ENCODE data around the gene SH3BGR. TPM values are rescaled to one million over a fixed set of nuclear protein-coding genes. Genes with fewer than 3 reads are reported as not detected.

The SH3BGR gene
- total and polyA plus RNA-seq, 2 donors (not counting 1 experiment from before 2014, with no cell fraction given) = 1.8 to 6.8 TPM

GRCh38 chr21:39430457-39430856 lies 21.3 kb upstream of the SH3BGR start:
- Histone ChIP-seq H3K4me3 (replicated peaks in 1 of 4; ENCODE audit: control extremely low read depth in 1 of 4, insufficient read depth in 1 of 4, low read depth in 3 of 4, low read length in 4 of 4) (no peak overlapping the region), H3K4me1 (ENCODE audit: control insufficient read depth, extremely low read depth, insufficient read depth, low read length) (no peaks in the 10 kb centered on the region), H2AFZ (ENCODE audit: low read length) (no peak overlapping the region), H3K9ac (ENCODE audit: insufficient read depth, low read length) (no peak overlapping the region), H4K20me1 (ENCODE audit: control insufficient read depth, extremely low read depth, insufficient read depth, low read length) (no peaks in the 10 kb centered on the region), H3K9me3 (ENCODE audit: control insufficient read depth, insufficient read depth, low read depth, low read length) (no peaks in the 10 kb centered on the region), H3K27ac (ENCODE audit: insufficient read depth, low read length) (no peak overlapping the region), H3K79me2 (ENCODE audit: control insufficient read depth, insufficient read depth, low read length) (no peaks in the 10 kb centered on the region), H3K27me3 (ENCODE audit: control insufficient read depth, insufficient read depth, low read length) (no peaks in the 10 kb centered on the region), H3K4me2 (ENCODE audit: extremely low read depth, insufficient read depth, low read length) (no peak overlapping the region), H3K36me3 (ENCODE audit: control insufficient read depth, insufficient read depth, low read length) (no peaks in the 10 kb centered on the region)
- TF ChIP-seq EZH2 (IDR thresholded peaks at IDR 0.05; ENCODE audit: low read length, missing control alignments) (no peak), CTCF (conservative IDR thresholded peaks at IDR 0.05 in 1 of 2, IDR thresholded peaks at IDR 0.05 in 1 of 2; ENCODE audit: low read depth in 1 of 2, low read length in 2 of 2) (no peak)
- DNase-seq (ENCODE audit: low read depth in 2 of 2) = no peak

- no peak for DNase-seq (ENCODE audit: low read depth in 2 of 2)
- no peak overlapping the region for H3K9ac ChIP-seq (ENCODE audit: insufficient read depth, low read length)
- H3K4me2 ChIP-seq (ENCODE audit: extremely low read depth, insufficient read depth, low read length) = no peak overlapping the region
- no peaks in the 10 kb centered on the region for H3K27me3 ChIP-seq (ENCODE audit: control insufficient read depth, insufficient read depth, low read length)
- H3K36me3 ChIP-seq (ENCODE audit: control insufficient read depth, insufficient read depth, low read length) = no peaks in the 10 kb centered on the region
- H4K20me1 ChIP-seq (ENCODE audit: control insufficient read depth, extremely low read depth, insufficient read depth, low read length) = no peaks in the 10 kb centered on the region
- no peak overlapping the region for H2AFZ ChIP-seq (ENCODE audit: low read length)
- no peak overlapping the region for H3K27ac ChIP-seq (ENCODE audit: insufficient read depth, low read length)
- no peaks in the 10 kb centered on the region for H3K9me3 ChIP-seq (ENCODE audit: control insufficient read depth, insufficient read depth, low read depth, low read length)
- no peaks in the 10 kb centered on the region for H3K79me2 ChIP-seq (ENCODE audit: control insufficient read depth, insufficient read depth, low read length)
- no peak overlapping the region for H3K4me3 ChIP-seq (replicated peaks in 1 of 4; ENCODE audit: control extremely low read depth in 1 of 4, insufficient read depth in 1 of 4, low read depth in 3 of 4, low read length in 4 of 4)
- H3K4me1 ChIP-seq (ENCODE audit: control insufficient read depth, extremely low read depth, insufficient read depth, low read length) = no peaks in the 10 kb centered on the region
- TF ChIP-seq EZH2 (IDR thresholded peaks at IDR 0.05; ENCODE audit: low read length, missing control alignments) = no peak
- TF ChIP-seq CTCF (conservative IDR thresholded peaks at IDR 0.05 in 1 of 2, IDR thresholded peaks at IDR 0.05 in 1 of 2; ENCODE audit: low read depth in 1 of 2, low read length in 2 of 2) = no peak
Measured at GRCh38 chr21:39430954-39431353, 20.8 kb upstream of the SH3BGR start.

GRCh38 chr21:39434950-39435349 lies 16.8 kb upstream of the SH3BGR start:
- H3K27me3 ChIP-seq (ENCODE audit: control insufficient read depth, insufficient read depth, low read length) = no peaks in the 10 kb centered on the region
- no peaks in the 10 kb centered on the region for H3K36me3 ChIP-seq (ENCODE audit: control insufficient read depth, insufficient read depth, low read length)
- H2AFZ ChIP-seq (ENCODE audit: low read length) = no peak overlapping the region
- no peaks in the 10 kb centered on the region for H3K4me1 ChIP-seq (ENCODE audit: control insufficient read depth, extremely low read depth, insufficient read depth, low read length)
- H3K9ac ChIP-seq (ENCODE audit: insufficient read depth, low read length) = no peak overlapping the region
- no peaks in the 10 kb centered on the region for H3K9me3 ChIP-seq (ENCODE audit: control insufficient read depth, insufficient read depth, low read depth, low read length)
- H3K4me2 ChIP-seq (ENCODE audit: extremely low read depth, insufficient read depth, low read length) = no peak overlapping the region
- no peak overlapping the region for H3K4me3 ChIP-seq (replicated peaks in 1 of 4; ENCODE audit: control extremely low read depth in 1 of 4, insufficient read depth in 1 of 4, low read depth in 3 of 4, low read length in 4 of 4)
- no peaks in the 10 kb centered on the region for H3K79me2 ChIP-seq (ENCODE audit: control insufficient read depth, insufficient read depth, low read length)
- no peak for TF ChIP-seq EZH2 (IDR thresholded peaks at IDR 0.05; ENCODE audit: low read length, missing control alignments)
- no peak for TF ChIP-seq CTCF (conservative IDR thresholded peaks at IDR 0.05 in 1 of 2, IDR thresholded peaks at IDR 0.05 in 1 of 2; ENCODE audit: low read depth in 1 of 2, low read length in 2 of 2)
- DNase-seq (ENCODE audit: low read depth in 2 of 2) = peak in 1 of 2 donors; percentile 39
- no peak overlapping the region for H3K27ac ChIP-seq (ENCODE audit: insufficient read depth, low read length)
- no peaks in the 10 kb centered on the region for H4K20me1 ChIP-seq (ENCODE audit: control insufficient read depth, extremely low read depth, insufficient read depth, low read length)

Data from fibroblast of lung (primary cell).